ENCODE data around the gene ALG1.

- TF ChIP-seq CTCF (IDR thresholded peaks at IDR 0.05; ENCODE audit: extremely low read depth in 1 of 2, insufficient read depth in 1 of 2, low read depth in 1 of 2, low read length in 2 of 2) (peak; percentile 50 to 67), POLR2A (IDR thresholded peaks at IDR 0.05; ENCODE audit: low read depth, low read length) (no peak), POLR2AphosphoS5 (IDR thresholded peaks at IDR 0.05; ENCODE audit: insufficient read depth, low read depth, low read length) (no peak), EZH2 (IDR thresholded peaks at IDR 0.05; ENCODE audit: borderline replicate concordance, low read depth, low read length, severe bottlenecking) (no peak), MAX (IDR thresholded peaks at IDR 0.05; ENCODE audit: insufficient read depth, insufficient read length) (no peak), GATA2 (IDR thresholded peaks at IDR 0.05; ENCODE audit: insufficient read depth, insufficient read length, low read depth, low read length) (no peak), JUN (IDR thresholded peaks at IDR 0.05; ENCODE audit: borderline replicate concordance, insufficient read depth, insufficient read length, low read depth) (no peak), FOS (IDR thresholded peaks at IDR 0.05; ENCODE audit: borderline replicate concordance, insufficient read depth, low read length) (no peak), MYC (IDR thresholded peaks at IDR 0.05; ENCODE audit: low read depth, low read length) (no peak)
Observed at GRCh38 chr16:5056352-5056751, 15.3 kb upstream of the ALG1 start.
